ENCODE data around the gene ALDH3A1. TPM values are rescaled to one million over a fixed set of nuclear protein-coding genes. Genes with fewer than 3 reads are reported as not detected.

The ALDH3A1 gene
- total and polyA plus RNA-seq, 10 of the 15 experiments (the other 5 are each of a cell fraction or from before 2014, with no cell fraction given) = 0.20 TPM; not detected in 9

- no peak overlapping the region for H2AFZ ChIP-seq (ENCODE audit: control insufficient read depth, low read depth, low read length)
- no peak overlapping the region for H3K4me2 ChIP-seq (ENCODE audit: control insufficient read depth, insufficient read depth)
- H3K9ac ChIP-seq (ENCODE audit: control insufficient read depth, insufficient read depth, low read length) = no peak overlapping the region
- ChIA-PET CTCF (no interaction called here), SMC1A (ENCODE audit: uncharacterized antibody, unreplicated experiment) (no interaction called here), POLR2A (no interaction called here), RAD21 (ENCODE audit: unreplicated experiment) (no interaction called here)
- FAIRE-seq = no peak
- H3K27me3 ChIP-seq (replicated peaks in 1 of 2; ENCODE audit: control insufficient read depth in 2 of 2, insufficient read depth in 2 of 2, low read length in 1 of 2) = no peaks in the 10 kb centered on the region; a peak in 1 of 4 replicates
- in situ Hi-C loops (cut with MboI) (no loop called here), intact Hi-C loops (cut with micrococcal nuclease; ENCODE audit: unreplicated experiment) (no loop called here)
- no TSS peak for BruUV-seq (replicated peaks)
- no peaks in the 10 kb centered on the region for H3K36me3 ChIP-seq (ENCODE audit: control insufficient read depth in 2 of 2, insufficient read depth in 2 of 2, low read length in 1 of 2)
- no peak for ATAC-seq
- H3K4me1 ChIP-seq (ENCODE audit: control insufficient read depth, insufficient read depth, low read length) = no peaks in the 10 kb centered on the region
- 51% methylated on average over 16 of the region's 16 CpGs for WGBS (ENCODE audit: insufficient coverage, insufficient replicate concordance, low lambda C conversion rate, missing lambda C conversion rate)
- no peak for DNase-seq (ENCODE audit: low read depth, low spot score)
- H3K27ac ChIP-seq (ENCODE audit: control insufficient read depth, insufficient read depth) = no peak overlapping the region
- no peak overlapping the region for H3K4me3 ChIP-seq
- H3K79me2 ChIP-seq (ENCODE audit: control insufficient read depth, insufficient read depth, low read length) = no peaks in the 10 kb centered on the region
- no peaks in the 10 kb centered on the region for H3K9me3 ChIP-seq (replicated peaks; ENCODE audit: control insufficient read depth, insufficient read depth, low read length)
- no peaks in the 10 kb centered on the region for H4K20me1 ChIP-seq (ENCODE audit: control insufficient read depth, insufficient read depth)
- TF ChIP-seq RCOR1 (conservative IDR thresholded peaks at IDR 0.05; ENCODE audit: low read depth, low read length) (no peak), NFXL1 (IDR thresholded peaks at IDR 0.05; ENCODE audit: borderline replicate concordance) (no peak), MYB (IDR thresholded peaks at IDR 0.05; ENCODE audit: borderline replicate concordance, low read depth, low read length) (no peak), BCL11A (IDR thresholded peaks at IDR 0.05; ENCODE audit: low read depth, low read length) (no peak), HDAC2 (IDR thresholded peaks at IDR 0.05) (no peak), ATF3 (IDR thresholded peaks at IDR 0.05; ENCODE audit: borderline replicate concordance, extremely low read depth, low read depth, low read length) (no peak), POLR2A (IDR thresholded peaks at IDR 0.05; ENCODE audit: low read depth, low read length) (no peak), RUNX3 (IDR thresholded peaks at IDR 0.05; ENCODE audit: low read length) (no peak), POU2F2 (IDR thresholded peaks at IDR 0.05; ENCODE audit: borderline replicate concordance, low read depth, low read length) (no peak), ZBED1 (IDR thresholded peaks at IDR 0.05; ENCODE audit: borderline replicate concordance) (no peak), PAX8 (IDR thresholded peaks at IDR 0.05) (no peak), PRDM15 (CRISPR knock-in tag; IDR thresholded peaks at IDR 0.05) (no peak)
- TF ChIP-seq, protein P1, sequence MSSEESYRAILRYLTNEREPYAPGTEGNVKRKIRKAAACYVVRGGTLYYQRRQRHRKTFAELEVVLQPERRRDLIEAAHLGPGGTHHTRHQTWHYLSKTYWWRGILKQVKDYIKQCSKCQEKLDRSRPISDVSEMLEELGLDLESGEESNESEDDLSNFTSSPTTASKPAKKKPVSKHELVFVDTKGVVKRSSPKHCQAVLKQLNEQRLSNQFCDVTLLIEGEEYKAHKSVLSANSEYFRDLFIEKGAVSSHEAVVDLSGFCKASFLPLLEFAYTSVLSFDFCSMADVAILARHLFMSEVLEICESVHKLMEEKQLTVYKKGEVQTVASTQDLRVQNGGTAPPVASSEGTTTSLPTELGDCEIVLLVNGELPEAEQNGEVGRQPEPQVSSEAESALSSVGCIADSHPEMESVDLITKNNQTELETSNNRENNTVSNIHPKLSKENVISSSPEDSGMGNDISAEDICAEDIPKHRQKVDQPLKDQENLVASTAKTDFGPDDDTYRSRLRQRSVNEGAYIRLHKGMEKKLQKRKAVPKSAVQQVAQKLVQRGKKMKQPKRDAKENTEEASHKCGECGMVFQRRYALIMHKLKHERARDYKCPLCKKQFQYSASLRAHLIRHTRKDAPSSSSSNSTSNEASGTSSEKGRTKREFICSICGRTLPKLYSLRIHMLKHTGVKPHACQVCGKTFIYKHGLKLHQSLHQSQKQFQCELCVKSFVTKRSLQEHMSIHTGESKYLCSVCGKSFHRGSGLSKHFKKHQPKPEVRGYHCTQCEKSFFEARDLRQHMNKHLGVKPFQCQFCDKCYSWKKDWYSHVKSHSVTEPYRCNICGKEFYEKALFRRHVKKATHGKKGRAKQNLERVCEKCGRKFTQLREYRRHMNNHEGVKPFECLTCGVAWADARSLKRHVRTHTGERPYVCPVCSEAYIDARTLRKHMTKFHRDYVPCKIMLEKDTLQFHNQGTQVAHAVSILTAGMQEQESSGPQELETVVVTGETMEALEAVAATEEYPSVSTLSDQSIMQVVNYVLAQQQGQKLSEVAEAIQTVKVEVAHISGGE (CRISPR knock-in tag; IDR thresholded peaks at IDR 0.05) = no peak
- TF ChIP-seq, protein P2, sequence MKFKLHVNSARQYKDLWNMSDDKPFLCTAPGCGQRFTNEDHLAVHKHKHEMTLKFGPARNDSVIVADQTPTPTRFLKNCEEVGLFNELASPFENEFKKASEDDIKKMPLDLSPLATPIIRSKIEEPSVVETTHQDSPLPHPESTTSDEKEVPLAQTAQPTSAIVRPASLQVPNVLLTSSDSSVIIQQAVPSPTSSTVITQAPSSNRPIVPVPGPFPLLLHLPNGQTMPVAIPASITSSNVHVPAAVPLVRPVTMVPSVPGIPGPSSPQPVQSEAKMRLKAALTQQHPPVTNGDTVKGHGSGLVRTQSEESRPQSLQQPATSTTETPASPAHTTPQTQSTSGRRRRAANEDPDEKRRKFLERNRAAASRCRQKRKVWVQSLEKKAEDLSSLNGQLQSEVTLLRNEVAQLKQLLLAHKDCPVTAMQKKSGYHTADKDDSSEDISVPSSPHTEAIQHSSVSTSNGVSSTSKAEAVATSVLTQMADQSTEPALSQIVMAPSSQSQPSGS (IDR thresholded peaks at IDR 0.05; ENCODE audit: low read length) = no peak
- TF ChIP-seq, protein P3, sequence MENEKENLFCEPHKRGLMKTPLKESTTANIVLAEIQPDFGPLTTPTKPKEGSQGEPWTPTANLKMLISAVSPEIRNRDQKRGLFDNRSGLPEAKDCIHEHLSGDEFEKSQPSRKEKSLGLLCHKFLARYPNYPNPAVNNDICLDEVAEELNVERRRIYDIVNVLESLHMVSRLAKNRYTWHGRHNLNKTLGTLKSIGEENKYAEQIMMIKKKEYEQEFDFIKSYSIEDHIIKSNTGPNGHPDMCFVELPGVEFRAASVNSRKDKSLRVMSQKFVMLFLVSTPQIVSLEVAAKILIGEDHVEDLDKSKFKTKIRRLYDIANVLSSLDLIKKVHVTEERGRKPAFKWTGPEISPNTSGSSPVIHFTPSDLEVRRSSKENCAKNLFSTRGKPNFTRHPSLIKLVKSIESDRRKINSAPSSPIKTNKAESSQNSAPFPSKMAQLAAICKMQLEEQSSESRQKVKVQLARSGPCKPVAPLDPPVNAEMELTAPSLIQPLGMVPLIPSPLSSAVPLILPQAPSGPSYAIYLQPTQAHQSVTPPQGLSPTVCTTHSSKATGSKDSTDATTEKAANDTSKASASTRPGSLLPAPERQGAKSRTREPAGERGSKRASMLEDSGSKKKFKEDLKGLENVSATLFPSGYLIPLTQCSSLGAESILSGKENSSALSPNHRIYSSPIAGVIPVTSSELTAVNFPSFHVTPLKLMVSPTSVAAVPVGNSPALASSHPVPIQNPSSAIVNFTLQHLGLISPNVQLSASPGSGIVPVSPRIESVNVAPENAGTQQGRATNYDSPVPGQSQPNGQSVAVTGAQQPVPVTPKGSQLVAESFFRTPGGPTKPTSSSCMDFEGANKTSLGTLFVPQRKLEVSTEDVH (IDR thresholded peaks at IDR 0.05; ENCODE audit: low read depth, partially characterized antibody) = no peak
Measured at GRCh38 chr17:19713462-19713861, 34.6 kb downstream of the ALDH3A1 start.

All from GM12878 (cell line).